DMS53 treated with DMSO at 0.1 percent for 48 hours (cell line): Measurements from ENCODE around the gene BCAR3.

ENCODE experiments used
- DNase-seq: peaks from one replicate; lab custom pipeline; 2025; ENCODE audit not compliant: unreplicated experiment; lab: John Stamatoyannopoulos, UW

Gene BCAR3

DNA sequence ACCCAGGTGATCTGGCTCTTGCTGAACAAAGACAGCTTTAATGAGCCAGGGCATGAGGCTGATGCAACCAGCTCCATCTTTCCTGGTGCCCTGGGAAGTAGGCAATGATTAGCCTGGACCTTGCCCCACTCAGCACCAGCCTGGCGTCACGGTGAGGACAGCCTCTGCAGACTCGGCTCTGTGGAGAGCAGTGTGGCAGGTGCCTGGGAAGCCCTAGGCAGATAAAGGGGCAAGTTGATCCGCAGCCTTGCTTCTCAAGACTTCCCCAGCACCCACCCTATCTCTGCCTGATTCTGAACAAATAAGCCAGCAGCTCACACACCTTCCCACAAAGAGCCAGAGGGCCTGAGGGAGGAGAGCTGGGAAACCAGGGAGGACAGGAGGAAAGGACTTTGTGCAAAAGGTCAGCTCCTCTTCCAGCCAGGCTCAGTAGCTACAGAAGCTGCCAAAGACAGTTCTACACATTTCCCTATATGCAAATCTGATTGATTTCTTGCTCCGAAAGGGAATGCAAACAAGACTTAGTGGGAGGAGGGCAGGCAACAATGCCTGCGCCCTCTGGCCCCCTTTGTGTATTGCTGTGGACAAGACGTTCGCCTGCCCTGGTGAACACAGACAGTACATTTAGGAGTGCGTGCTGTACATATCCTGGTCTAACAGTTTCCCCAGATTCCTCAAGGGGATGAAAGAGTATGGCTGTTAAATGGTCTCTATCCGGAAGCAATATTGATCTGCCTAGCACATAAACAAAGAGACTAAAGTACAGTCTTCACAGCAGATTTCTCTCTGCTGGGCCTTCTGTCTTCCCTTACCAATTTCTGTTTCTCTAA is 63.8 kb downstream of the BCAR3 start:
- DNase-seq, result peak; percentile 87

GRCh38 chr1:93616996-93617669 is 64.5 kb downstream of the BCAR3 start:
- peak; percentile 86 for DNase-seq

- DNase-seq, result no peak
Measured at GRCh38 chr1:93616221-93616995, 65.2 kb downstream of the BCAR3 start.

DNA sequence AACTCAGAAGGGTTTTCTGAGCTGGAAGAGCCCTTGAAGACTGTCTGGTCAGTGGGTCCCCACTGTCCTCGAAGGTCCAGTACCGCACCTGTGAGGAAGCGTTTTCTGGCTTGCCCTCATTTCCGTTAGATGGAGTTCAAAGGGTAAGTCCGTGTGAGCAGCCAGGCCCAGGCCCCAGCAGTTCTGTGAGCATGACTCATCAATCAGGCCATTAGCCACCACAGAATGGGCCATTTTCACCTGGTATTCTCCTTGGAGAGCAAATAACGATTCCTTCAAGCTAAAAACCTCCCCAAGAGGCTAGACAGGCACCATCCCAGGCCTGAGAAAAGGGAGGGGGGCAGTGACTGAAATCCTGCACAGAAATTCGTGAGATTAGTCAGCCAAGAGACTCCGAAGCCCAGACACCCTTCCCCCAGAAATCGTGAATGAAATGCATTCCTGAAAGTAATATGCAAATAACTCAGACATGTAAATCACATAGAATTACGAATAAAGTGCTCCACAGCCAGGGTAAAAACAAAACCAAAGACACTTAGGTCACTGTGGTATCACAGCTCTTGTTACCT is 66.0 kb downstream of the BCAR3 start:
- DNase-seq, result peak; percentile 60

- DNase-seq, result no peak
Measured at GRCh38 chr1:93614986-93615581, 66.6 kb downstream of the BCAR3 start.

GRCh38 chr1:93614541-93614940 is 67.1 kb downstream of the BCAR3 start:
- DNase-seq, result peak; percentile 95

DNA sequence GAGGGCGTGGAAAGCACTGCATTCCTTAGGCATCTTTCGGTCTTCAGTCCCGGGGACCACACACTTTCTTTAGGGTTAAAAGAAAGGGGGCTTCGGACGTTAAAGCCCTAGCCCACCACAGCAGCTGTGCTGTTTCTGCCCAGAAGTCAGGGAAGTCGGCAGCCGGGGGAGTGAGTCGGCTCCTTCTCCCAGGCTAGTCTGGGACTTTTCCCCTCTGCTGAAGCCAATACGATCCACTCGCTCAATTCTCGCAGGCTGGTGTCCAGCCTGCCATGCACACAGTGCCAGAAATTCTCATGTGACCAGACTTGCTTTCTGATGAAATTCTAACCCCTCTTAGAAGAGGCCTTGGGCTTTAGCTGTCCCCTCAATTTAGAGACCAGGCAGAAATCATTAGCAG is 67.7 kb downstream of the BCAR3 start:
- DNase-seq, result peak; percentile 84

DNA sequence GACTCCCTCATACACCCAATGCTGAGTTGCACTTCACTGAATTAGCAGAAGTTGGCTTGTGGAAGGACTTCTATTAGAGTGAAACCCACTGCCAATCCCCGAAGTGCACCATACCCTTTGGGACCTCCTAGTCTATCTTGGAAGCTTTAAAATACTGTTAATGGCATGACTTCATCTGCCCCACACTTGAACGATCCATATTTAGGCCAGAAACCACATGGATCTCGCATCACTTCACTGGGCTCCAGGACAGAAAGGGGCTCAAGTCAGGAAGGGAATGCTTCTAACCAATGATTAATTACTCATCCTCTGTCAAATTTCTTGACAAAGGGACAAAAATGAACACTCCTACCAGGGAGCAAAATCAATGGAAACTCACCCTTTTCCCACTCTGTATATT is 69.1 kb downstream of the BCAR3 start:
- no peak for DNase-seq

- no peak for DNase-seq
Measured at GRCh38 chr1:93611668-93612067, 70.0 kb downstream of the BCAR3 start.

DNA sequence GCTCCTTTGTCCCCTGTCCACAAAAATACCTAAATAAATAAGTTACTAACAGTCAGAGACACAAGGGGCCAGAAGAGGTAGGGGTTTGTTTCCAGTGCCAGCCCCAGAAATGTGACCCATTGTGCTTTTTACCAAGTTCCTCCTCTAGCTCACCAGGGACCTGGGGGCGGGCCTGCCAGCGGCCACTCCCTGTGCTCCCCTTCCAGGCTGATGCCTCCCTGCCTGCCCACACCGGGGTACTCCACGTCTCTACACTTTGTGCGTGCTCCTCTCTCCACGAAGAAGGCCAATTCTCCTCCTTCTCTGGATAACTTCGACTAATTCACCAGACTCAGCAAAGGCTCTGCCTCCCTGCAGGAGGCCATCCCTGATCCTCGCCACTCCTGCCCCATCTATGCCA is 72.1 kb downstream of the BCAR3 start:
- DNase-seq, result no peak

DNA sequence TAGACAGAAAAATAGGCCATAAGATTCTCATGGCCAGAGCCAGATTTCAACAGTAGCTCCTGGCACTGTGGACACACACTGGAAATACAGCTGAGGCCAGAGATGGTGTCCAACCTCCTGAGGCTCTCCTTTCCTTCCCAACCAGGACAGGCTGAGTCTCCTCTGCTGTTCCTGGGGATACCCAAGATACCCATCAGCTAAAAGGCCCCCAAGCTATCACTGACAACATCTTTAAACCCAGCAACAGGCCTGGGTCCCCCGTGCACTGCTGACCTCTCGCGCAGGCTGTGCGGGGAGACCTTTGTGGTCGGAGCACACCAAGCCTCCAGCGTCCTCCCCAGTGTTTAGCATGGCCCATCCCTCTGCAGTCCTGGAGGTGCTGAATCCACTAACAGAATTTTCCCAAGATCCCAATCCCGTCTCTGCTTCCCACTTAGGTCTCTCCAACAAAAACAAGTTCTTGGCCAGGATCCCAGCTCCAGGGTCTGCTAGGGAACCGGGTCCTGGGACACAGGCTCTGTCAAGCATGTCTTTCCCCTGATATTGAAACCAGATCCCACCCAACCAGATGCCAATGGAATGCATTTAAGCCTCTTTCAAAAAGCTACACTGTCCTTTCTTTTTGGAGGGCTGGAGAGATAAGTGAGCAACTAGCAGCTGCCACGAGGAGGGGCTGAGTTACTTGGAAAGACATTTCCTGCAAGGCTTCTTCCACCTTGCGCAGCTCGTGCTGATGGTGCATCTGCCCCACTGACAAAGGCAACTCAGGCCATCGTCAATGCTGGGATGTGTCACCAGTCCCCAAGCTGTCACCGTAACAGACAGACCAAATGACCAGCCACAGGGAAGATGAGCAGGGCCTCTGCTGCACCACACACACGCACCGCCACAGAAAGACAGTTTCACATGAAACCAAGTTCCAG is 73.2 kb downstream of the BCAR3 start:
- no peak for DNase-seq

DNA sequence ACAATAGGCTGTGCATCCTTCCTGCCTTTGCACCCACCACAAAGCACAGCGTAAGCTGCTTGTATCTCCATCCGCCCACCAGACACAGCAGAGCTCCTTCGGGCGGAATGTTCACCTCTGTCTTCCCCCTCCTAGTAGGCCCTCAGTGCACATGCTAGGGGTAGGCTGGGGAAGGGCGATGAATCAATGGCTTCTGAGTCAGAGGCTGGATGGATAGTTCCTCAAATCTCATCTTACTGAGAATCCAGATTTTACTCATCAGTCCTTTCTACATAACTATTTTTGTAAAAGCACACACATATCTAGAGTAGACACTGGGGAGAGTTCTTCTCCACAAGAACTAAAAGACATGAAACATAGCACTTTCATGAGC is 73.8 kb downstream of the BCAR3 start:
- DNase-seq, result no peak

DNA sequence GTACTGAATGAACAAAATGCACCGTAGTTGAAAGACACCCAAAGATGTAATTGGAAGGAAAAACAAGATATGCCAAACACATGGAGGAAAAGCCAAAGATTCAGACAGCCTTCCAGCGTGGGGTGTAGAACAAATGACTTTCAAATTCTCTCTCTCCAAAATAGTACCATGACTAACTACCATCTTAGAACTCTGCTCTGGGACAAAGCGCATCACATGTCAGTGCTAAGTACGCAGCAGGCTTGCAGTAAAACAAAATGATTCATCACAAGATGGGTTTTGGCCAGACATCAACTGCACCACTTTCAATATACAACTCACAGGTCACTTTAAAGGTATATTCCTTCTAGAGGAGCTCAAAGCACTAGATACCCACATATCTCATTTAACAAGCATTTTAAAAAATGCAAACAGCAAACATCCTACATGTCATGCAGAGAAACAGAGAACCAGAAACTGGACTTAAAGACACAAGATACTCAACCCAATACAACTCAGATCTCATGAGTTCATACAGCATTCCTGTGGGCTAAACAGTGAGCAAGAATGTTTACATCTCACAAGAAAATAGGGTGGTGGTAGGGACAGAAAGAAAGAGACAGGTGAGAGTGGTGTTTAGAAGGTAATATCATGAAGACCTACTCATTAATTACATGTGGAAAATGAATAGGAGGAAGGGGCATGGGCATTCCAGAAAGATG is 75.7 kb downstream of the BCAR3 start:
- DNase-seq, result no peak

- no peak for DNase-seq
Measured at GRCh38 chr1:93605026-93605568, 76.5 kb downstream of the BCAR3 start.

DNA sequence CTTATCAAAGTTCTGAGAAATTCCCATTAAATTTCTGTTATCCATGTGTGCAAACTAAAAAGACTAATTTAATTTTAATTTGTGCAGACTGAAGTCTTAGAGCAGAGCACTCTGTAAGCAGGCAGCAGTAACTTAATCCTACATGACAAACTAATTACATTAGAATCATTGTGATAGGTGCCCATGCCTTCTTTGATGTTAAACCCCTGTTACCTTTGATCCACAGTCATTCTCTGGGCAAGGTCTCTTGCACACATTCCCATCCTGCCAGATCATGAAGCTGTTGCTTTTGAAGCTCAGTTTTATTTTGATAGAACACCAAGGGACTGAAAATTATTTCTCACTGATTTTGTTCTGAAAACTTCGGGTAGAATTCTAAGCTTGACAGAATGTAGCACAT is 77.2 kb downstream of the BCAR3 start:
- DNase-seq, result no peak

- no peak for DNase-seq
Measured at GRCh38 chr1:93603601-93604000, 78.0 kb downstream of the BCAR3 start.

GRCh38 chr1:93603106-93603505 is 78.5 kb downstream of the BCAR3 start:
- no peak for DNase-seq

- DNase-seq, result no peak
Measured at GRCh38 chr1:93602101-93602500, 79.5 kb downstream of the BCAR3 start.

- peak; percentile 65 for DNase-seq
Measured at GRCh38 chr1:93601686-93602085, 80.0 kb downstream of the BCAR3 start.
